VCaP (cell line): Measurements from ENCODE around the gene SCAI.
"Not testable (repeated sequence)": the region's sequence is repeated elsewhere in the genome, so short reads cannot be mapped to it uniquely, and the experiment has no call there.

Experiments used
- H3K27ac ChIP-seq: fragments of 450-650 bp; 2 replicates; pipeline ENCODE4 v1.5.1; 2017
- CTCF ChIP-seq: fragments of 450-650 bp; conservative IDR thresholded peaks from 2 replicates; pipeline ENCODE4 v1.5.1; 2017; ENCODE audit warnings: mild to moderate bottlenecking, moderate library complexity

The SCAI gene

GRCh38 chr9:125180876-125181275 is 37.5 kb upstream of the SCAI start:
- TF ChIP-seq CTCF = no peak

GRCh38 chr9:125179776-125180175 is 36.4 kb upstream of the SCAI start:
- not testable (repeated sequence) for H3K27ac ChIP-seq

More at GRCh38 chr9:125180876-125181275, 37.5 kb upstream of the SCAI start:
- no peak overlapping the region for H3K27ac ChIP-seq

GRCh38 chr9:125177888-125178287 is 34.6 kb upstream of the SCAI start:
- no peak for TF ChIP-seq CTCF
- no peak overlapping the region for H3K27ac ChIP-seq

DNA sequence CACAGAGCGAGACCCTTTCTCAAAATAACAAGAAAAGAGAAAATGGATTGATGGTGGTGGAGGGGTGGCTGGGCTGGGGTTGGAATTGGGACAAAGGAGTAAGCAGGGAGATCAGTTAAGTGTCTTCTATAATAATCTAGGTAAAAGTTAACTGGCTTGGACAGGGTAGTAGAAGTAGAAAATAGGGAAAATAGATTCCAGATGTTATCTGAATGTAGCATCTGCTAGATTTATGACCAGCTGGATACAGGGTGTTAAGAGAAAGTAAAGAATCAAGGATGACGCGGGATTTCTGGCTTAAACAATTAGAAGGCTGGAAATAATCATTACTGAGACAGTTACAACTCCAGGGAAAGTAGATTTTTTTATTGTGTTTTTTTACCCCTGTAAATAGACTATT is 33.3 kb upstream of the SCAI start:
- no peak overlapping the region for H3K27ac ChIP-seq
- no peak for TF ChIP-seq CTCF

GRCh38 chr9:125172031-125172755 is 28.9 kb upstream of the SCAI start:
- TF ChIP-seq CTCF = no peak
- no peak overlapping the region for H3K27ac ChIP-seq

DNA sequence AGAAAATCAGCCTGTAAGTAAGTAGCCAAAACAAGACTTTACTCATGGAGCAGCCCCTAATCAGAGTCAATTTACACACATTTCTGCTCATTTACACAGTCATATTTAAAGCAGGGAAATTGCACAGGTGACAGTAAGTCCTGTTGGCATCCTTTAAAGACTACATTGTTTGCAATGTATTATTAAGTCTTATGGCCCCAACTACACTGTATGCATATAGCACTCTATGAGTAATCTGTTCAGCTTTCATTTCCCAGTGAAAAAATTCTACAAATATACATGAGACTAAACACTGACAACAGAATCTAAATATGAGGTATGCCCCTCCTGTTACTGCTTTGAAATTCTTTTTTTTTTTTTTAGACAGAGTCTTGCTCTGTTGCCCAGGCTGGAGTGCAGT is 26.6 kb upstream of the SCAI start:
- no peak for TF ChIP-seq CTCF
- H3K27ac ChIP-seq = no peak overlapping the region

DNA sequence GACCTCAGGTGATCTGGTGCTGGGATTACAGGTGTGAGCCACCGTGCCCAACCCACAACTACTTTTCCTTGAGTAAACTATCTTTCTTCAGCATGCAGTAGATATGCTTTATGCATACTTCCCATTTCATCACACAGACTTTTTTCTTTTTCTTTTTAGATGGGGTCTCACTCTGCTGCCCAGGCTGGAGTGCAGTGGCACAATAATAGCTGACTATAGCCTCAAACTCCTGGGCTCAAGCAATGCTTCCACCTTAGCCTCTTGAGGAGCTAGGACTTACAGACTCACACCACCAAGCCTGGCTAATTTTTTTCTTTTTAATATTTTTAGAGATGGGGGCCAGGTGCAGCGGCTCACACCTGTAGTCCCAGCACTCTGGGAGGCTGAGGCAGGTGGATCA is 23.4 kb upstream of the SCAI start:
- TF ChIP-seq CTCF = no peak
- H3K27ac ChIP-seq = no peak overlapping the region

DNA sequence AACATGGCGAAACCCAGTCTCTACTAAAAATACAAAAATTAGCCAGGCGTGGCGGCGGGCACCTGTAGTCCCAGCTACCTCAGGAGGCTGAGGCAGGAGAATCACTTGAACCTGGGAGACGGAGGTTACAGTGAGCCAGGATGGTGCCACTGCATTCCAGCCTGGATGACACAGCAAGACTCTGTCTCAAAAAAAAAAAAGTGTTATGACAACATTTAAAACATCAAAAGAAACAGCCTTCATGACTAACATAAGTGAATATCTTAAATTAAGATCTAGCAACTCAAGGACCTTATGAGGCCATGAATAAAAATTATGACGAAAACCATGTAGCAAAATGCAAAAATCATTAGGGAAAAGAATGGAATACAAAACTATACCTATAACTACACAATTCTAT is 19.6 kb upstream of the SCAI start:
- not testable (repeated sequence) for H3K27ac ChIP-seq
